Rectal smooth muscle tissue (tissue), 1 donor: ENCODE measurements around the gene ZSCAN29.

ENCODE experiments used
- H3K27ac ChIP-seq: one replicate; pipeline ENCODE4 v1.7.0; 2013; ENCODE audit warnings: low read depth, low read length, inconsistent platforms
- H3K27me3 ChIP-seq: one replicate; pipeline ENCODE4 v1.7.0; 2013; ENCODE audit warnings: low read length; ENCODE audit not compliant: control insufficient read depth, insufficient read depth
- H3K36me3 ChIP-seq: one replicate; pipeline ENCODE4 v1.7.0; 2013; ENCODE audit warnings: low read length; ENCODE audit not compliant: control insufficient read depth, insufficient read depth
- H3K4me1 ChIP-seq: one replicate; pipeline ENCODE4 v1.7.0; 2013; ENCODE audit warnings: low read length; ENCODE audit not compliant: control insufficient read depth, insufficient read depth
- H3K4me3 ChIP-seq: one replicate; pipeline ENCODE4 v1.7.0; 2013; ENCODE audit warnings: low read length
- H3K9ac ChIP-seq: one replicate; pipeline ENCODE4 v1.7.0; 2013; ENCODE audit warnings: low read length

The ZSCAN29 gene

DNA sequence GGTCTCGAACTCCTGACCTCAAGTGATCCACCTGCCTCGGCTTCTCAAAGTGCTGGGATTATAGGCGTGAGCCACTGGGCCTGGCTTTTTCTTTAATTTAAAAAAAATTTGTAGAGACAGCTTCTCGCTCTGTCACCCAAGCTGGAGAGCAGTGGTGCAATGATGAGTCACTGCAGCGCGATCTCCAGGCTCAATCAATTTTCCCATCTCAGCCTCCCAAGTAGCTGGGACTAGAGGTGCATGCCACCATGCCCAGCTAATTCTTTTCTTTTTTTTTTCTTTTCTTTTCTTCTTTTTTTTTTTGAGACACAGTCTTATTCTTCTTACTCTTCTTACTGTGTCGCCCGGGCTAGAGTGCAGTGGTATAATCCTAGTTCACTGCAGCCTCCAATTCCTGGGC, 19.9 kb upstream of the ZSCAN29 start:
- no peaks in the 10 kb centered on the region for H3K4me1 ChIP-seq
- no peak overlapping the region for H3K27ac ChIP-seq
- no peaks in the 10 kb centered on the region for H3K27me3 ChIP-seq
- no peak overlapping the region for H3K9ac ChIP-seq
- H3K4me3 ChIP-seq = no peak overlapping the region
- peaks cover 9% of the 10 kb centered on the region for H3K36me3 ChIP-seq

DNA sequence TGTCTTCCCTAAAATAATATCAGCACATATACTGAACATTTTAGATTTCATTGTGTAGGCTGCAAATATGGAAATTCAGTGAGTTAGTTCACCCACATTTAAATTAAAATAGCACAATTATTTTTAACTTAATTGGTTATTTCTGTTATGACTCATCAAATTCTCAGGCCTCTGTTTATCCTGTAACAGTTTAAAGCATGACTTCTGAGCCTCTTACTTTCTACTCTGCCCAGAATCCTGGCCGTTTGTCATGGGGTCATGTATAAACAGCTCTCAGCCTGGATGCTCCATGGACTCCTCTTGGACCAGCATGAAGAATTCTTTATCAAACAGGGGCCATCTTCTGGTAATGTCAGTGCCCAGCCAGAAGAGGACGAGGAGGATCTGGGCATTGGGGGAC, 12.2 kb upstream of the ZSCAN29 start:
- no peak overlapping the region for H3K27ac ChIP-seq
- H3K36me3 ChIP-seq = peaks cover 16% of the 10 kb centered on the region

DNA sequence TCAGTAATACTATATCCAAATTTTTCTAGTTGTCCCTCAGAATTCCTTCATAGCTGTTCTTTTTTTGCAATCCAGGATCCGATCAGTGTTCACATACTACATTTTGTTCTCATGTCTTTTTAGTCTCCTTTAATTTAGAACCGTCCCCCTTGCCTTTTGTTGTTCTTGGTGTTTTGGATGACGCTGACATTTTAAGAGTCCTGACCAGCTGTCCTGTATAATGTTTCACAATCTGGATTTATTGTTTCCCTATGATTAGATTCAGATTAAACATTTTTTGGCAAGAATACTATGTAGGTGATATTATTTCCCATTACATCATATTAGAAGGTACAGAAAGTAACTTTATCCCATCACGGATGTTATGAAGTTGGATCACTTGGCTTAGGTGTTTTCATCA, 11.5 kb upstream of the ZSCAN29 start:
- Histone ChIP-seq H3K36me3 (peaks cover 16% of the 10 kb centered on the region), H3K4me3 (no peak overlapping the region), H3K27me3 (no peaks in the 10 kb centered on the region), H3K9ac (no peak overlapping the region), H3K27ac (no peak overlapping the region), H3K4me1 (no peaks in the 10 kb centered on the region)

More for the DNA sequence above, 12.2 kb upstream of the ZSCAN29 start:
- H3K27me3 ChIP-seq = no peaks in the 10 kb centered on the region
- H3K9ac ChIP-seq = no peak overlapping the region
- no peaks in the 10 kb centered on the region for H3K4me1 ChIP-seq
- no peak overlapping the region for H3K4me3 ChIP-seq

DNA sequence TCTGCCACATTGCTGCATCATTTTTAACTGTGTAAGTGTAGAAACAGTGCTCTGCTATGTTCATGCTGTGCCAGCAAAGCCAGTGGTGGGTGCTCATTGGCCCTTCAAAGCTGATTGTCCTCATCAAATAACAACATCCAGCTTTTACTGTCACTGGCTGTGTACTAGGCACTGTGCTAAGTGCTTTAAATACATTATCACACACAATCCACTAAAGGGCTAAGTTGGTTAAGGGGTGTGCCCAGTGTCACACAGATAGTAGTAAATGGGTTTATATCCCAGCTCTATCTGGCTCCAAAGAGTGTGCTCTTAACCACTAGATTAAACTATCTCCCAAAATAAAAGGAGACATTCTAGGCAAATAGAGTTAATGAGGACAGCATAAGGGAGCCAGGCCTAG, 7.8 kb upstream of the ZSCAN29 start:
- H3K9ac ChIP-seq = no peak overlapping the region
- H3K27me3 ChIP-seq = no peaks in the 10 kb centered on the region
- no peak overlapping the region for H3K27ac ChIP-seq
- no peaks in the 10 kb centered on the region for H3K36me3 ChIP-seq
- H3K4me1 ChIP-seq = no peaks in the 10 kb centered on the region
- no peak overlapping the region for H3K4me3 ChIP-seq

DNA sequence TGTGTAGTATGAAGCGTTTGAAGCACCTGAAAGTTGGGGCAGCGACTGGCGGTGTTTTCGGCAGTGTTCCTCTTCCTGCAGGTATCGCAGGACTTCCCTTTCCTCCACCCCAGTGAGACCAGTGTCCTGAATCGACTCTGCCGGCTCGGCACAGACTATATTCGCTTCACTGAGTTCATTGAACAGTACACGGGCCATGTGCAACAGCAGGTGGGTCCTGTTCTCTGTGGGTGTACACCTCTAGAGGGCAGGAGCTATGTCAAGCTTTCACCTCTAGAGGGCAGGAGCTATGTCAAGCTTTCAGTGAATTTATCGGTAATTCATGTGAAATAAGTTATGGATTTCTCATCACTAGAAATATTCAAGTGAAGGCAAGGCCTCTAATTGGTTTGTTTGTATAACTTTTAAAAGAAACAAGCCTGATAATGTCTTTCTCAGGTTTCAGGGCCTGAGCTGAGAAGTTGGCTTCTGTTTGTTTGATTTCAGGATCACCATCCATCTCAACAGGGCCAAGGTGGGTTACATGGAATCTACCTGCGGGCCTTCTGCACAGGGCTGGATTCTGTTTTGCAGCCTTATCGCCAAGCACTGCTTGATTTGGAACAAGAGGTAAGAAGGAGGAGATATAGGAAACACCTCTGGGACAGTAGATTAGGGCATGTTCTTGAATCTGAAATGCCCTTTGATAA, 5.3 kb upstream of the ZSCAN29 start:
- Histone ChIP-seq H3K27ac (no peak overlapping the region), H3K4me3 (no peak overlapping the region), H3K27me3 (no peaks in the 10 kb centered on the region), H3K9ac (no peak overlapping the region), H3K36me3 (no peaks in the 10 kb centered on the region), H3K4me1 (peaks cover 3% of the 10 kb centered on the region)

DNA sequence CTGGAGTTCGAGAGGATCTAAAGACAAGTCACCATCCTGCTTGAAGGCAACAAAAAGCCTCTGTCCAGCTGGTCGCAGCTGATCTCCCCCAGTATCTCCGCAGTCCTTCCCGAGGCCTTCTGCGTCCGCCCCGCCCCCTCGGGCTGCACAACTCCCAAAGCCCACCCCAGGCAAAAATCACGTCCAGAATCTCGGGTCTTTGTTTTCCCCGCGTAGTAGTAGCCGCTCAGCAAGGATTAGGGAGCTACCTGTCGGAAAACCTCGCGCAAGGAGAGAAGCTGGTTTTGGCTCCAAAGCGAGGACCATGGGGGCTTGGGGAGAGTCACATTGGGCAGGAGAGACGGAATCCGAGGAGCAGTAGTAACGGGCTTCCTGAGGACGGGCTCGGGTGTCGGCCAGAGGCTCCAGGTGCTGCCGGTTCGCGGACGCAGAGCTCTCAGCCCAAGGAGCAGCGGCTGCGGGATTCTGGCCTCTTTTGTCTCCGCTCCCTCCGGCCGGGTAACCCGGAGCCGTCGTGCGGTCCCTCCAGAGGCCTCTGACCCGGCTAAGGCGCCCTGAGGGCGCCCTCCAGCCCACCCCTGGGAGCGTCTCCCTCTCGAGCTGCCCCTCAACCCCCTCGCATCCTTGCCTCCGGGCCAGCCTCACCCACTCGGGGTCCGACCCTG, 401 bp downstream of the ZSCAN29 start:
- Histone ChIP-seq H3K4me3 (peak overlapping the region; percentile 97), H3K4me1 (peaks cover 9% of the 10 kb centered on the region), H3K9ac (peak overlapping the region; percentile 74), H3K27ac (peak overlapping the region; percentile 45), H3K36me3 (peaks cover 13% of the 10 kb centered on the region), H3K27me3 (no peaks in the 10 kb centered on the region)

DNA sequence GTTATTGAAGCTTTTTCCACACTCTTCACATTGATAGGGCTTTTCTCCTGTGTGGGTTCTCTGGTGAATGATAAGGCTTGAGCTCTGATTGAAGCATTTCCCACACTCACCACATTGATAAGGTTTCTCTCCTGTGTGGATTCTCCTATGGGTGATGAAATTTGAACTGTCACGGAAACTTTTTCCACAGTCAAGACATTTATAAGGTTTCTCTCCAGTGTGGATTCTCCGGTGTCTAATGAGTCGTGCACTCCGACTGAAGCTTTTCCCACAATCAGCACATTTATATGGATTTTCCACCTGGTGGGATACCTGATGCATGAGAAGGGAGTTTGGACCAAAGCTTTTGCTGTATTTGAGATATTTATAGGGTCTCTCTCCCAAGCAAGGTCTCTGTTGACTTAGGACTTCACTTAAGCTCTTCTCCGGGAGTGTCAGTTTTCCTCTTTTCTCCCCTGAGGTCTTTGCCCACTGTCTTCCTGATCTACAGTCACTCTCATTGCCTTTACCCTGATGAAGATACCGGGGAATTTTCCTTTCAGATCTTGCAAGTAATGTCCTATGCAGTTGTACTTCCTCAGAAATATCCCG, 9.4 kb downstream of the ZSCAN29 start:
- Histone ChIP-seq H3K9ac (no peak overlapping the region), H3K4me3 (no peak overlapping the region), H3K36me3 (peaks cover 46% of the 10 kb centered on the region)

DNA sequence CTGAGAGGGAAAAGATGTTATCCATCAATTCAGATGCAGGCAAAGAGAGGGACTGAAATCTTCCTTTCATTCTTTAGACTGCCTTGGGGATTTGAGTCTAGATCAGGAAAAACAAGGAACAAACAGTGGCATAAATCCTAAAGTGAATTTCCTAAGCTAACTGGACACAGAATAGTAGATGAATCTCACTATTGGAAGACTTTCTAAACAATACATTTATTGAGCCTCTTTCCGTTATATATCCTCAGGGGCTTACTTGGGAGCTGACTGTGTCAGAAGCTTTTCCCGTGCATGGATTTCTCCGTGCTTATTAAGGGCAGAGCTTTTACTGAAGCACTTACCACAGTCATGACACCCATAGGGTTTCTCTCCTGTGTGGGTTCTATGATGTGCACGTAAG, 10.0 kb downstream of the ZSCAN29 start:
- H3K9ac ChIP-seq = no peak overlapping the region
- peaks cover 40% of the 10 kb centered on the region for H3K36me3 ChIP-seq
- no peak overlapping the region for H3K4me3 ChIP-seq
- no peak overlapping the region for H3K27ac ChIP-seq
- H3K27me3 ChIP-seq = no peaks in the 10 kb centered on the region
- H3K4me1 ChIP-seq = no peaks in the 10 kb centered on the region

More for the DNA sequence above, 9.4 kb downstream of the ZSCAN29 start:
- H3K4me1 ChIP-seq = no peaks in the 10 kb centered on the region
- no peaks in the 10 kb centered on the region for H3K27me3 ChIP-seq
- H3K27ac ChIP-seq = no peak overlapping the region

DNA sequence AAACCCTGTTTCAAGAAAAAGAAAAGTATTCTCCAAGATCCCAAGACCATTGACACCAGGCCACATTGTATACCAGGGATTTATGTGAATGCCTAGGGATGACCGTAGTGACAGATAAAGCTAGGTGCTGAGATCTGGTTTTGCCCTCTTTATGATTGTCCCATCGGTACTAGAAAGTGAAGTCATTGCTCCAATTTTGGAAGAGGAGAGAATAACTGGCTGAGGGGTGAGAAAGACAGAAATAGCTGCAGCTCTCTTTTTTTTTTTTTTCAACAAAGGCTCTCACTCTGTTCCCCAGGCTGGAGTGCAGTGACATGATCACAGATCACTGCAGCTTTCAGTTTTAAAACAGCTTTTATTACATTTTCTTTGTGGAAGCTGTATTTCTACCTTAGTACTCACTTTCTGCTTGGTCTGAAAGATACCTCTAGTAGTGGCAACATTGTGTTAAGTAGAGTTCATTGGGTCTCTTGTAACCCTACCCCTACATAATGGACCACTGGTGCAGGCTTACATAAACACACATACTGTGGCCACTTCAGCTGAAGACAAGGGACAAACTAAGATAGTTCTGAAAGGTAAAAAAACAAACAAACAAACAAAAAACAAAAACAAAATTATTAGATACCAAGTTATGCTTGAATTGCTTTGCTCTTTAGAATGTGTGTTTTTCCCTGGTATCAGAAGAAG, 18.0 kb downstream of the ZSCAN29 start:
- Histone ChIP-seq H3K27ac (no peak overlapping the region), H3K4me1 (no peaks in the 10 kb centered on the region), H3K36me3 (peaks cover 13% of the 10 kb centered on the region), H3K9ac (no peak overlapping the region), H3K27me3 (no peaks in the 10 kb centered on the region), H3K4me3 (no peak overlapping the region)

DNA sequence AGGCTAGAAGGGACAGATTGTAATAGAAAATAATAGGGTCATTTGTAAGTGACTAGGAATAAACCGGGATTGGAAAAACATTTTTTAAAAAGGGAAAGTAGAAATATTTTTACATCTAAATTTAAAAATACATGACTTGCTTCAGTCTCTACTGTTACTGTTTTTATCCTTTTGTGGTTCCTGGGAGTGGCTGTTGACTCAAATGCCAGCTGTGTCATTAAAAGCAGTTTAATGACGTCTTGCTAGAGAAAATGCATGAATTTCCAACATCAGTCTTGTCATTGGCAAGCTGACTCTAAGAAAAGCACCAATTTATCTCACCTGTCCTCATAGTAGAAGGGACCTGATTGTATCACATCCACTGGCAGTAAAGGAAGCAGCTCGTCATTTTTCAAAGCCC, 23.7 kb downstream of the ZSCAN29 start:
- Histone ChIP-seq H3K4me1 (no peaks in the 10 kb centered on the region), H3K9ac (no peak overlapping the region), H3K27me3 (no peaks in the 10 kb centered on the region), H3K4me3 (no peak overlapping the region), H3K36me3 (peaks cover 12% of the 10 kb centered on the region), H3K27ac (no peak overlapping the region)

DNA sequence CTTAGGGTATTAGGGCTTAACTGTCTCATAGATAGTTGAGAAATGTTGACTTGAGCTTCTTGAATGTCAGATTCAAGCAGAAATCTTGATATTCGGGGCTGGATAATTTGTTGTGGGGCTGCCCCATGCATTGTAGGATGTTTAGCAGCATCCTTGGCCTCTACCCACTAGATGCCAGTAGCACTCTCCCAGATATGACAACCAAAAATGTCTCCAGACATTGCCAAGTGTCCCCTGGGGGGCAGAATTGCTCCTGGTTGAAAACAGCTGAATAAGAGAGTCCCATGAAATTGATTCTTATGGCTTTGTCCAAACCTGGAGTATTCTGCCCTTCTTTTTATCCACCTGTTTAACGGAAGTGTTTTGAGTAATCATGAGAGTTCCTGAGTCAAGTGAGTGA, 24.5 kb downstream of the ZSCAN29 start:
- H3K4me1 ChIP-seq = no peaks in the 10 kb centered on the region
- no peaks in the 10 kb centered on the region for H3K27me3 ChIP-seq
- H3K36me3 ChIP-seq = peaks cover 8% of the 10 kb centered on the region

DNA sequence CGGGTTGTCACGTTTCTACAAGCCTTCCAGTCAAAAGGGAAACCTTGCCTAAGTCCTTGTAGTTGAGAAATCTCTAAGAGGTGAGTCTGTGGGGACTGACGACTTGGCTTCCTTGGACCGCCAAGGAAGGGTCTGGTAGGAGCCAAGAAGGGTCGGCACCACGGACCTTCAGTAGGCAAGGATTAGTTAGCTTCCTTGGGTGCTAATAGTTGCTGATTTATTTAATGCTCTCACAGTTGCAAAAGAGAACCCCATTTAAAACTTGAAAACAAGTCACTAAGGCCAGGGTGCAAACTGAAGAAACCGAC, 40.1 kb downstream of the ZSCAN29 start:
- Histone ChIP-seq H3K4me3 (peak overlapping the region; percentile 88), H3K9ac (peak overlapping the region; percentile 6), H3K4me1 (peaks cover 15% of the 10 kb centered on the region), H3K36me3 (no peaks in the 10 kb centered on the region), H3K27ac (peak overlapping the region; percentile 96), H3K27me3 (no peaks in the 10 kb centered on the region)

More for the DNA sequence above, 24.5 kb downstream of the ZSCAN29 start:
- Histone ChIP-seq H3K27ac (no peak overlapping the region), H3K4me3 (no peak overlapping the region), H3K9ac (no peak overlapping the region)
